ENCODE data around the gene LMF1. TPM values are rescaled to one million over a fixed set of nuclear protein-coding genes. Genes with fewer than 3 reads are reported as not detected.

Gene LMF1
- total and polyA plus RNA-seq, 2 of the 4 experiments (the other 2 are of a cell fraction), result 7.7 to 13.1 TPM

GRCh38 chr16:974611-975261 is 4.0 kb upstream of the LMF1 start:
- Histone ChIP-seq H2AK9ac (replicated peaks; ENCODE audit: low read depth, low read length, poor library complexity) (no peak overlapping the region), H3K9me3 (ENCODE audit: control insufficient read depth, insufficient read depth, low read length) (peaks cover 7% of the 10 kb centered on the region; the same call in 1 of the 2 replicates), H3K9ac (ENCODE audit: low read depth, low read length) (no peak overlapping the region), H3K56ac (ENCODE audit: extremely low read depth, insufficient read depth, low read length) (no peak overlapping the region), H3K9me1 (ENCODE audit: insufficient read depth, low read length) (peaks cover under 1% of the 10 kb centered on the region; the same call in 1 of the 2 replicates), H3K4me1 (ENCODE audit: control insufficient read depth, insufficient read depth, low read length) (peaks cover 3% of the 10 kb centered on the region), H3K14ac (replicated peaks; ENCODE audit: low read depth, low read length) (no peak overlapping the region), H3K79me1 (ENCODE audit: low read depth in 1 of 2, low read length in 2 of 2) (peaks cover 2 to 5% of the 10 kb centered on the region in 2 experiments), H3K18ac (ENCODE audit: low read depth, low read length) (no peak overlapping the region), H2BK20ac (ENCODE audit: low read depth, low read length) (no peak overlapping the region), H3K27ac (ENCODE audit: insufficient read depth, low read length) (no peak overlapping the region), H3K27me3 (ENCODE audit: control insufficient read depth, insufficient read depth, low read length) (peaks cover 62% of the 10 kb centered on the region), H4K20me1 (ENCODE audit: insufficient read depth, low read length) (no peaks in the 10 kb centered on the region; the same call in 1 of the 2 replicates), H2AFZ (replicated peaks; ENCODE audit: low read length, poor library complexity) (peak overlapping the region; percentile 32), H3K4me2 (ENCODE audit: low read depth, low read length) (no peak overlapping the region), H3K4ac (ENCODE audit: low read depth, low read length) (no peak overlapping the region), H3K36me3 (ENCODE audit: control insufficient read depth, insufficient read depth, low read length) (no peaks in the 10 kb centered on the region), H3K23ac (ENCODE audit: low read depth, low read length) (no peak overlapping the region), H2BK120ac (ENCODE audit: low read depth, low read length) (no peak overlapping the region), H4K5ac (ENCODE audit: low read depth, low read length) (no peak overlapping the region), H4K91ac (ENCODE audit: insufficient read depth, low read depth, low read length) (no peak overlapping the region), H2BK5ac (ENCODE audit: low read depth, low read length, poor library complexity, severe bottlenecking) (no peak overlapping the region), H2AK5ac (ENCODE audit: low read depth, low read length) (no peak overlapping the region), H2BK15ac (ENCODE audit: low read depth, low read length) (no peak overlapping the region), H4K8ac (ENCODE audit: low read depth in 2 of 2, low read length in 2 of 2) (no peak overlapping the region), H3K4me3 (ENCODE audit: insufficient read depth, low read depth, low read length) (no peak overlapping the region)
- dilution Hi-C loops (cut with HindIII; ENCODE audit: low sequenced_read_pairs, unreplicated experiment) (no loop called here), intact Hi-C loops (cut with micrococcal nuclease) (no loop called here), in situ Hi-C loops (cut with MboI; ENCODE audit: low sequenced_read_pairs) (no loop called here)
- DNase-seq (no peak), ATAC-seq (ENCODE audit: low read depth) (no peak)
- TF ChIP-seq FOS (IDR thresholded peaks at IDR 0.05; ENCODE audit: low read depth, low read length) (no peak), MAZ (IDR thresholded peaks at IDR 0.05; ENCODE audit: borderline replicate concordance, low read depth, low read length) (no peak), RAD21 (IDR thresholded peaks at IDR 0.05; ENCODE audit: low read length) (no peak), USF2 (IDR thresholded peaks at IDR 0.05; ENCODE audit: low read depth, low read length) (no peak), CHD1 (IDR thresholded peaks at IDR 0.05; ENCODE audit: low read depth, low read length) (no peak), MAFK (IDR thresholded peaks at IDR 0.05; ENCODE audit: low read depth, low read length) (no peak), POLR2A (IDR thresholded peaks at IDR 0.05; ENCODE audit: low read depth, low read length) (no peak), ELK1 (IDR thresholded peaks at IDR 0.05; ENCODE audit: borderline replicate concordance, low read depth, low read length) (no peak), RCOR1 (IDR thresholded peaks at IDR 0.05; ENCODE audit: insufficient replicate concordance, low read length) (no peak), RFX5 (IDR thresholded peaks at IDR 0.05; ENCODE audit: low read depth, low read length) (no peak), BHLHE40 (IDR thresholded peaks at IDR 0.05; ENCODE audit: low read depth, low read length) (no peak), NFE2L2 (IDR thresholded peaks at IDR 0.05; ENCODE audit: low read depth, low read length) (no peak), MXI1 (IDR thresholded peaks at IDR 0.05; ENCODE audit: borderline replicate concordance, low read depth, low read length) (no peak), SMC3 (IDR thresholded peaks at IDR 0.05; ENCODE audit: low read depth, low read length) (no peak), CEBPB (IDR thresholded peaks at IDR 0.05; ENCODE audit: low read depth, low read length) (no peak), CTCF (conservative IDR thresholded peaks at IDR 0.05; ENCODE audit: low read depth, low read length) (no peak)
- no TSS peak for BruUV-seq (replicated peaks)
- CTCF ChIA-PET, result no interaction called here
- 32% methylated on average over 3 of the region's 26 CpGs; no CpG with 5 or more reads in 1 of the 2 experiments for WGBS, 2 experiments (ENCODE audit: extremely low coverage in 2 of 2, insufficient read length in 1 of 2)
- POLR2A ChIA-PET (ENCODE audit: unreplicated experiment), result no interaction called here
